SK-N-SH treated with all-trans-retinoic acid at 6 μM for 48 hours (cell line): ENCODE results near the gene OCA2.

ENCODE experiments used
- BACH2 ChIP-seq: fragments of 250-450 bp; sonication (Bioruptor Pico); IDR thresholded peaks from 2 replicates; pipeline ENCODE4 v1.9.0; 2021; ENCODE audit warnings: mild to moderate bottlenecking, borderline replicate concordance
- ESRRG ChIP-seq: fragments of 250-450 bp; sonication (Bioruptor Pico); IDR thresholded peaks from 2 replicates; pipeline ENCODE4 v1.6.1; 2021; ENCODE audit warnings: mild to moderate bottlenecking
- ISL1 ChIP-seq: fragments of 250-450 bp; sonication (Bioruptor Pico); IDR thresholded peaks from 2 replicates; pipeline ENCODE4 v2.1.2; 2022; ENCODE audit warnings: mild to moderate bottlenecking, moderate library complexity
- RARB ChIP-seq: fragments of 250-450 bp; sonication (Bioruptor Pico); IDR thresholded peaks from 2 replicates; pipeline ENCODE4 v1.8.0; 2021; ENCODE audit warnings: mild to moderate bottlenecking, moderate library complexity
- ZC3H10 ChIP-seq: fragments of 250-450 bp; sonication (Bioruptor Pico); IDR thresholded peaks from 2 replicates; pipeline ENCODE4 v1.5.1; 2021; ENCODE audit warnings: mild to moderate bottlenecking, moderate library complexity
- ZFP3 ChIP-seq: fragments of 250-450 bp; sonication (Bioruptor Pico); IDR thresholded peaks from 2 replicates; pipeline ENCODE4 v1.5.0; 2020; ENCODE audit warnings: mild to moderate bottlenecking, moderate library complexity
- ZNF565 ChIP-seq: fragments of 450-650 bp; formaldehyde crosslinking; conservative IDR thresholded peaks from 2 replicates; pipeline ENCODE4 v1.5.0; 2020; ENCODE audit warnings: low read depth, mild to moderate bottlenecking, moderate library complexity
- TF ChIP-seq, protein P1 (sequence below): fragments of 250-450 bp; sonication (Bioruptor Pico); IDR thresholded peaks from 2 replicates; pipeline ENCODE4 v1.8.0; 2020; ENCODE audit warnings: mild to moderate bottlenecking, moderate library complexity, borderline replicate concordance
- TF ChIP-seq, protein P2 (sequence below): fragments of 250-450 bp; sonication (Bioruptor Pico); IDR thresholded peaks from 2 replicates; pipeline ENCODE4 v1.5.1; 2020; ENCODE audit warnings: low read depth, mild to moderate bottlenecking, moderate library complexity
- TF ChIP-seq, protein P3 (sequence below): fragments of 250-450 bp; sonication (Bioruptor Pico); IDR thresholded peaks from 2 replicates; pipeline ENCODE4 v1.5.0; 2020; ENCODE audit warnings: mild to moderate bottlenecking, moderate library complexity

DNA sequence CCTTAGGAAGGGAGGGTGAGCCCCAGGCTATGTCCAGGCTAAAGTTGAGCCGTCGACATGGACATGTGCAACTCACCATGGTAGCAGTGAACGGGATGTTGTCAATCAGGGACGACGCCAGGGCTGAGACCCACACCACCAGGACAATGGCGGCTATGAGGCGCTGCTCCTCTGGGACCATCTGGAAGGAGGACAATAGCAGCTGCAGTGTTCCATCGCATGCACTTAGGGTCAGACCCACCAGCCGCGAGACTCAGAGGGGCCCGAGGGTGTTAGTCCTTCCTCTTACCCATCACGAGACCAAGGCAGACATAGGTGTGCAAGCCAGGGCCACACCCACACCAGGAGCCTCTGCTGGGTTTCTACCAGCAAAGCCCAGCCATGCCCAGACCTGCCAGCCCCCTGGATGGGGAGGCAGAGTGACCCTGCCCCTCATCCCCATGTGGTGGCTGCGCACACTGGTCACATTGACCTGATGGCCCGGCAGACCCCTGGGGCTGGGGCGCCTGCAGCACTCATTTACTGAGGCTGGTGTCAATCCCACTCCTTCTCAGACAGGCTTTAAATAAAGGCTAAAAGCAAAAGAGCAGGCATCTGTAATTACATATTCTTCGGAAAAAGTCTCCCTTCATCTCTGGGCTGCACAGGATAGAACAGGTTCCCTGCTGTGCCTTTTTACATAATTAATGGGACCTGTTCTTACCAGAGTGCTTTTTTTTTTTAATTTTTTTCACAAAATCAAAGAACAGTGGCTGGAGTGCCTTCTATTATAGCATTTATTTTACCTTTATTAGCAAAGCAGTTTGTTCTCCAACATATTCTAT, 227.8 kb downstream of the OCA2 start:
- TF ChIP-seq, protein P1, sequence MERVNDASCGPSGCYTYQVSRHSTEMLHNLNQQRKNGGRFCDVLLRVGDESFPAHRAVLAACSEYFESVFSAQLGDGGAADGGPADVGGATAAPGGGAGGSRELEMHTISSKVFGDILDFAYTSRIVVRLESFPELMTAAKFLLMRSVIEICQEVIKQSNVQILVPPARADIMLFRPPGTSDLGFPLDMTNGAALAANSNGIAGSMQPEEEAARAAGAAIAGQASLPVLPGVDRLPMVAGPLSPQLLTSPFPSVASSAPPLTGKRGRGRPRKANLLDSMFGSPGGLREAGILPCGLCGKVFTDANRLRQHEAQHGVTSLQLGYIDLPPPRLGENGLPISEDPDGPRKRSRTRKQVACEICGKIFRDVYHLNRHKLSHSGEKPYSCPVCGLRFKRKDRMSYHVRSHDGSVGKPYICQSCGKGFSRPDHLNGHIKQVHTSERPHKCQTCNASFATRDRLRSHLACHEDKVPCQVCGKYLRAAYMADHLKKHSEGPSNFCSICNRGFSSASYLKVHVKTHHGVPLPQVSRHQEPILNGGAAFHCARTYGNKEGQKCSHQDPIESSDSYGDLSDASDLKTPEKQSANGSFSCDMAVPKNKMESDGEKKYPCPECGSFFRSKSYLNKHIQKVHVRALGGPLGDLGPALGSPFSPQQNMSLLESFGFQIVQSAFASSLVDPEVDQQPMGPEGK (CRISPR knock-in tag), result no peak
- TF ChIP-seq, protein P2, sequence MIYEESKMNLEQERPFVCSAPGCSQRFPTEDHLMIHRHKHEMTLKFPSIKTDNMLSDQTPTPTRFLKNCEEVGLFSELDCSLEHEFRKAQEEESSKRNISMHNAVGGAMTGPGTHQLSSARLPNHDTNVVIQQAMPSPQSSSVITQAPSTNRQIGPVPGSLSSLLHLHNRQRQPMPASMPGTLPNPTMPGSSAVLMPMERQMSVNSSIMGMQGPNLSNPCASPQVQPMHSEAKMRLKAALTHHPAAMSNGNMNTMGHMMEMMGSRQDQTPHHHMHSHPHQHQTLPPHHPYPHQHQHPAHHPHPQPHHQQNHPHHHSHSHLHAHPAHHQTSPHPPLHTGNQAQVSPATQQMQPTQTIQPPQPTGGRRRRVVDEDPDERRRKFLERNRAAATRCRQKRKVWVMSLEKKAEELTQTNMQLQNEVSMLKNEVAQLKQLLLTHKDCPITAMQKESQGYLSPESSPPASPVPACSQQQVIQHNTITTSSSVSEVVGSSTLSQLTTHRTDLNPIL (CRISPR knock-in tag), result no peak
- TF ChIP-seq, protein P3, sequence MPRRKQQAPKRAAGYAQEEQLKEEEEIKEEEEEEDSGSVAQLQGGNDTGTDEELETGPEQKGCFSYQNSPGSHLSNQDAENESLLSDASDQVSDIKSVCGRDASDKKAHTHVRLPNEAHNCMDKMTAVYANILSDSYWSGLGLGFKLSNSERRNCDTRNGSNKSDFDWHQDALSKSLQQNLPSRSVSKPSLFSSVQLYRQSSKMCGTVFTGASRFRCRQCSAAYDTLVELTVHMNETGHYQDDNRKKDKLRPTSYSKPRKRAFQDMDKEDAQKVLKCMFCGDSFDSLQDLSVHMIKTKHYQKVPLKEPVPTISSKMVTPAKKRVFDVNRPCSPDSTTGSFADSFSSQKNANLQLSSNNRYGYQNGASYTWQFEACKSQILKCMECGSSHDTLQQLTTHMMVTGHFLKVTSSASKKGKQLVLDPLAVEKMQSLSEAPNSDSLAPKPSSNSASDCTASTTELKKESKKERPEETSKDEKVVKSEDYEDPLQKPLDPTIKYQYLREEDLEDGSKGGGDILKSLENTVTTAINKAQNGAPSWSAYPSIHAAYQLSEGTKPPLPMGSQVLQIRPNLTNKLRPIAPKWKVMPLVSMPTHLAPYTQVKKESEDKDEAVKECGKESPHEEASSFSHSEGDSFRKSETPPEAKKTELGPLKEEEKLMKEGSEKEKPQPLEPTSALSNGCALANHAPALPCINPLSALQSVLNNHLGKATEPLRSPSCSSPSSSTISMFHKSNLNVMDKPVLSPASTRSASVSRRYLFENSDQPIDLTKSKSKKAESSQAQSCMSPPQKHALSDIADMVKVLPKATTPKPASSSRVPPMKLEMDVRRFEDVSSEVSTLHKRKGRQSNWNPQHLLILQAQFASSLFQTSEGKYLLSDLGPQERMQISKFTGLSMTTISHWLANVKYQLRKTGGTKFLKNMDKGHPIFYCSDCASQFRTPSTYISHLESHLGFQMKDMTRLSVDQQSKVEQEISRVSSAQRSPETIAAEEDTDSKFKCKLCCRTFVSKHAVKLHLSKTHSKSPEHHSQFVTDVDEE (CRISPR knock-in tag), result no peak
- no peak for TF ChIP-seq ZNF565 (CRISPR knock-in tag)
- no peak for TF ChIP-seq ESRRG (CRISPR knock-in tag)
- TF ChIP-seq ZFP3, result no peak
- no peak for TF ChIP-seq RARB (CRISPR knock-in tag)
- TF ChIP-seq ISL1 (CRISPR knock-in tag), result no peak
- no peak for TF ChIP-seq BACH2 (CRISPR knock-in tag)
- TF ChIP-seq ZC3H10 (CRISPR knock-in tag), result no peak
